ENCODE data around the gene PPIL4. TPM values are rescaled to one million over a fixed set of nuclear protein-coding genes. Genes with fewer than 3 reads are reported as not detected.

PPIL4 gene
- total RNA-seq, 1 donor = 46.0 TPM

- no peak for DNase-seq (ENCODE audit: low read depth)
- TF ChIP-seq, protein P1, sequence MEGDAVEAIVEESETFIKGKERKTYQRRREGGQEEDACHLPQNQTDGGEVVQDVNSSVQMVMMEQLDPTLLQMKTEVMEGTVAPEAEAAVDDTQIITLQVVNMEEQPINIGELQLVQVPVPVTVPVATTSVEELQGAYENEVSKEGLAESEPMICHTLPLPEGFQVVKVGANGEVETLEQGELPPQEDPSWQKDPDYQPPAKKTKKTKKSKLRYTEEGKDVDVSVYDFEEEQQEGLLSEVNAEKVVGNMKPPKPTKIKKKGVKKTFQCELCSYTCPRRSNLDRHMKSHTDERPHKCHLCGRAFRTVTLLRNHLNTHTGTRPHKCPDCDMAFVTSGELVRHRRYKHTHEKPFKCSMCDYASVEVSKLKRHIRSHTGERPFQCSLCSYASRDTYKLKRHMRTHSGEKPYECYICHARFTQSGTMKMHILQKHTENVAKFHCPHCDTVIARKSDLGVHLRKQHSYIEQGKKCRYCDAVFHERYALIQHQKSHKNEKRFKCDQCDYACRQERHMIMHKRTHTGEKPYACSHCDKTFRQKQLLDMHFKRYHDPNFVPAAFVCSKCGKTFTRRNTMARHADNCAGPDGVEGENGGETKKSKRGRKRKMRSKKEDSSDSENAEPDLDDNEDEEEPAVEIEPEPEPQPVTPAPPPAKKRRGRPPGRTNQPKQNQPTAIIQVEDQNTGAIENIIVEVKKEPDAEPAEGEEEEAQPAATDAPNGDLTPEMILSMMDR (IDR thresholded peaks at IDR 0.05; ENCODE audit: insufficient read depth, low read length) = no peak
These were observed 52.0 kb downstream of the PPIL4 start for GRCh38 chr6:149493761-149494320.

DNA sequence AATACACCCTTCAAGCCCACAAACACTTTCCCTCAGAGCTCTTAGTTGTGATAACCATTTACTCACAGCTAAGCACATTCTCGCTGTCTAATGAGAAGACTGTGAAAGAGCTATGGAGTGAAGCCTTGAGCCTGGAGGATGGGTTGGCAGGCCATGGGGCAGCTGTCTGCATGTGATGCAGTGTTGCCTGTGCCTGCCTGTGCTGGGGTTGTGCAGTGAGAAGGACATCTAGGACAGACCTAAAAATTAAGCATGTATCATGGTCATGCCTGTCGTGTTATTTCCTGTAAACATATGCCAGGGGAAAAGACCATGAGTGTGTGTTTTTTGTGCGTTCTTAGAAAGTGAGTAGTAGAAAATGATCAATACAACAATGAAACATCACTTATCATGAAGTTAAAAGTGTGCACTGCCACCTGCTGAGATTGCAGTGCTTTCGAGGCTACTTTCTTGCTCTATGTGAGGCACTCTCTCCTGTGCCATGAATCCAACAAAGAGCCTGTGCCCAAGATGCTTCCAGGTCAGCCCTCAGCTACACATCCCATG, 53.0 kb downstream of the PPIL4 start:
- DNase-seq (ENCODE audit: low read depth) = no peak
- TF ChIP-seq, protein P1 (IDR thresholded peaks at IDR 0.05; ENCODE audit: insufficient read depth, low read length) = no peak

More at GRCh38 chr6:149493761-149494320, 52.0 kb downstream of the PPIL4 start:
- H3K4me3 ChIP-seq (ENCODE audit: low read depth, low read length) = no peak overlapping the region

DNA sequence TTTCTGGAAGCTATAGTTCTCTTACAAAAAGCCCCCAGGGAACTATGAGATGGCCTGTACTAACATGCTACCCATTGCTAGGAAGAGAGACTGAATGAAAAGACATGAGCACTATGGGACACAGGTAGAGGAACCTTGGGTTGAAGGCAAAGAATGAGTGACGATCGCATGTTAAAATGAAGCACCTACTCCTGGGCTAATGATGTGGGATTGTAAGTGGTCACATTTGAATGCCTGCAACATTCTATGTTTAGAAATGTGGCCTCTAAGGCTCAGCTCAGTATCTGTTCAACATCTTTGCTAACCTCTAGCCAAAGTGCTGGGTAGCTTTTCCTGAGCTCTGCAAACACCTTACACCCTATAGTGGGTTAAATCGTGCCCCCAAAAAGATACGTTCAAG, 55.9 kb downstream of the PPIL4 start:
- no peak overlapping the region for H3K4me3 ChIP-seq (ENCODE audit: low read depth, low read length)
- DNase-seq (ENCODE audit: low read depth) = no peak
- TF ChIP-seq, protein P1 (IDR thresholded peaks at IDR 0.05; ENCODE audit: insufficient read depth, low read length) = no peak

More for the DNA sequence above, 53.0 kb downstream of the PPIL4 start:
- H3K4me3 ChIP-seq (ENCODE audit: low read depth, low read length) = no peak overlapping the region

DNA sequence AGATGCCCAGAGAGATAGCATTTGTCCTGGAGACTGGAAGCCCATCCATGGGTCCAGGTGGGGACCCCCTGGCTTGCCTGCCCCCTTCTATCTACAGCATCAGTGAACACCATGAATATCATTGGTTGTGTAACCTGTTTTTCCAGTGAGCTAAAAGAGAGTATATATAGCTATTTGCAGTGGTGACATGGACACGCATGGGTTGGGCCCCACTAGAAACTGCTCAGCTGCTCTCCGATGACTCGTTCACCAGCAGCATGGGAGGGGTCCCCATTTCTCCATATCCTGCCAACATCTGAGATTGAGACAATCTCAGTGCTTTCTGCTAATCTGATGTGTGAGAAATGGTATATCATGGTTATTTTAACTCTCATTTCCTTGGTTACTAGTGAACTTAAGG, 57.0 kb downstream of the PPIL4 start:
- TF ChIP-seq, protein P1 (IDR thresholded peaks at IDR 0.05; ENCODE audit: insufficient read depth, low read length) = no peak
- no peak overlapping the region for H3K4me3 ChIP-seq (ENCODE audit: low read depth, low read length)
- no peak for DNase-seq (ENCODE audit: low read depth)

DNA sequence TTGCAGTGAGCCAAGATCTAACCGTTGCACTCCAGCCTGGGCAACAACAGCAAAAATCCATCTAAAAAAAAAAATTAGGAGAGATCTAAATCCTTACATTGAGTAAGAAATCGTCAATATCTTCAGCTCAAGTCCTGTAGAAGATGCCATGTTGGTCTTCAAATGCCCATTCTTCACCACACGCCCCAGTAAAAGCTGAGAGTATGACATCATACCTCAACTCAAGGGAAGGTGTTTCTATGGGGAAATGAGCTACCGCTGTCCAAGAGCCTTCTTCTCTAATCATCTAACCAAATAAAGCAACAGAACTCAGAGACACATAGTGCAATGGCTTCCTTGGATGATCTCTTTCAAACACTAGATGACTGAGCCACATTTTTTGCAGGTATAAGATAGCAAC, 58.5 kb downstream of the PPIL4 start:
- TF ChIP-seq, protein P1 (IDR thresholded peaks at IDR 0.05; ENCODE audit: insufficient read depth, low read length) = no peak
- H3K4me3 ChIP-seq (ENCODE audit: low read depth, low read length) = no peak overlapping the region
- no peak for DNase-seq (ENCODE audit: low read depth)

- TF ChIP-seq, protein P1 (IDR thresholded peaks at IDR 0.05; ENCODE audit: insufficient read depth, low read length) = no peak
- DNase-seq (ENCODE audit: low read depth) = peak; percentile 49
- no peak within 1 kb of the TSS for H3K4me3 ChIP-seq (ENCODE audit: low read depth, low read length)
These were observed 60.8 kb downstream of the PPIL4 start, which contains the start of gene ZC3H12D for GRCh38 chr6:149484733-149485700. Gene ZC3H12D (minus strand): TSS chr6:149485014. CDS start chr6:149474543, 10,471 bp downstream.

All from fibroblast of the aortic adventitia (primary cell).